ENCODE data around the gene GON4L.
A peak's percentile ranks its signal among the peaks of the same experiment; 100 is the strongest.

GON4L gene

GRCh38 chr1:155892796-155893195 is 35.8 kb upstream of the GON4L start:
- H3K9me3 ChIP-seq (ENCODE audit: control insufficient read depth, low read length) = no peaks in the 10 kb centered on the region
- no peak overlapping the region for H3K4me3 ChIP-seq (ENCODE audit: low read depth, low read length)
- H3K36me3 ChIP-seq (ENCODE audit: control insufficient read depth, insufficient read depth, low read length) = no peaks in the 10 kb centered on the region
- peak overlapping the region; percentile 0 for H3K27ac ChIP-seq
- no peak overlapping the region for H3K9ac ChIP-seq
- H3K4me2 ChIP-seq (ENCODE audit: low read length) = no peak overlapping the region
- no peak for TF ChIP-seq CTCF (IDR thresholded peaks at IDR 0.05)
- no peak overlapping the region for H2AFZ ChIP-seq
- no peaks in the 10 kb centered on the region for H3K4me1 ChIP-seq
- no peaks in the 10 kb centered on the region for H3K27me3 ChIP-seq (ENCODE audit: control insufficient read depth, insufficient read depth, low read length)
- no peaks in the 10 kb centered on the region for H3K79me2 ChIP-seq

DNA sequence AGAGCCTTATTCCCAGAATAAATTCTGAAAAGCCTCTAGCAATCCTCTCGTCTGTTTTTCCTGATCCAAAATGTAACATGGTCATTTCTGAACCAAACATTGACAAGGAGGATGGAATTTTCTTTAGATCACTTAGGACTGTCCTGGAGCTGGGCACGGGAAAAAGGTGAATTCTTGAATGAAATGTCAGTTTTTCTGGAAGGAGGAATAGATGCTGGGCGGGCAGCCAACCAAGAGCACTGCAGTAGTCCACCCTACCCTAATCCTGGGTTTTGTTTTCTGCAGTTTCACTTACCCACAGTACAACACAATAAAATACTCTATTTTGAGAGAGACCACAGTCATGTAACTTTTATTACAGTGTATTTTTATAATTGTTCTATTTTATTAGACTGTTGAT is 33.2 kb upstream of the GON4L start:
- Histone ChIP-seq H2AFZ (no peak overlapping the region), H3K79me2 (no peaks in the 10 kb centered on the region), H3K27ac (no peak overlapping the region), H3K9ac (no peak overlapping the region), H3K9me3 (ENCODE audit: control insufficient read depth, low read length) (no peaks in the 10 kb centered on the region), H3K4me3 (ENCODE audit: low read depth, low read length) (no peak overlapping the region), H3K36me3 (ENCODE audit: control insufficient read depth, insufficient read depth, low read length) (no peaks in the 10 kb centered on the region), H3K27me3 (ENCODE audit: control insufficient read depth, insufficient read depth, low read length) (no peaks in the 10 kb centered on the region), H3K4me1 (no peaks in the 10 kb centered on the region), H3K4me2 (ENCODE audit: low read length) (no peak overlapping the region)
- no peak for TF ChIP-seq CTCF (IDR thresholded peaks at IDR 0.05)

DNA sequence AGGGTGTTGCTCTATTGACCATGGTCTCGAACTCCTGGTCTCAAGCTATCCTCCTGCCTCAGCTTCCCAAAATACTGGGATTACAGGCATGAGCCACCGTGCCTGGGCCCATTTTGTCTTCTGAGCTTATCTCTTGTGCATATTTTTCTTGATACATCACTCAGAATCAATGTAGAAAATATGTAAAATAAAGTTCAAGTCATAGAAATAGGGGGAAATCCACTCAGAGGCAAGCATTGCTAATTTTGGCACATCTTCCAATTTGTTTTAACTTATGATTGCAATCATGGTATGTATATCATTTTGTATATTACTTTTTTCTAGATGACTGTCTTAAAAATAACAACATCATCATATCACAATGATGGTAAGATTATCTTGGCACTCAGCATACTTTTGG is 32.6 kb upstream of the GON4L start:
- Histone ChIP-seq H3K4me3 (ENCODE audit: low read depth, low read length) (no peak overlapping the region), H3K79me2 (no peaks in the 10 kb centered on the region), H3K27me3 (ENCODE audit: control insufficient read depth, insufficient read depth, low read length) (no peaks in the 10 kb centered on the region), H3K9me3 (ENCODE audit: control insufficient read depth, low read length) (no peaks in the 10 kb centered on the region), H3K9ac (no peak overlapping the region), H2AFZ (no peak overlapping the region), H3K4me1 (no peaks in the 10 kb centered on the region), H3K4me2 (ENCODE audit: low read length) (no peak overlapping the region), H3K36me3 (ENCODE audit: control insufficient read depth, insufficient read depth, low read length) (no peaks in the 10 kb centered on the region), H3K27ac (no peak overlapping the region)
- no peak for TF ChIP-seq CTCF (IDR thresholded peaks at IDR 0.05)

GRCh38 chr1:155888481-155888880 is 31.5 kb upstream of the GON4L start:
- H3K9me3 ChIP-seq (ENCODE audit: control insufficient read depth, low read length) = no peaks in the 10 kb centered on the region
- no peaks in the 10 kb centered on the region for H3K27me3 ChIP-seq (ENCODE audit: control insufficient read depth, insufficient read depth, low read length)
- no peaks in the 10 kb centered on the region for H3K79me2 ChIP-seq
- no peak overlapping the region for H3K4me3 ChIP-seq (ENCODE audit: low read depth, low read length)
- no peaks in the 10 kb centered on the region for H3K36me3 ChIP-seq (ENCODE audit: control insufficient read depth, insufficient read depth, low read length)
- TF ChIP-seq CTCF (IDR thresholded peaks at IDR 0.05) = no peak
- no peak overlapping the region for H3K9ac ChIP-seq
- no peak overlapping the region for H3K4me2 ChIP-seq (ENCODE audit: low read length)
- no peak overlapping the region for H3K27ac ChIP-seq
- H2AFZ ChIP-seq = no peak overlapping the region
- H3K4me1 ChIP-seq = no peaks in the 10 kb centered on the region

DNA sequence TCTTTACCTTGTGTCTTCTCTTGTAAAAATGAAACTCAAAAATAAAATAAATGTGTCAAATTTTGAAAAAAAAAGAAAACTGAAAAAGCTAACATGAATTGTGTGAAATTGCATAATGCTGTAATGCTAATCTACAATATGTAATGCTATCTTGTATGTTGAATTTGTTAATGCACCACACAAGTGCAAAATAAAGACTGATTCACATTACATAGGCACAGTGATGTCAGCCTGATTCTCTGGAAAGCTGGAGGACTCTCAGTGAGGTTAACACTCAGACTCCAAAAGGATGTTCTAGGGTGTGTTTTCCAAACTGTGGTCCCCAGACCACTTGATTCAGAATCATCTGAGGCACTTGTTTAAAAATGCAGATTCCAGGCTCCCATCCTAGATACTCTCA is 28.0 kb upstream of the GON4L start:
- no peak for TF ChIP-seq CTCF (IDR thresholded peaks at IDR 0.05)
- H3K9me3 ChIP-seq (ENCODE audit: control insufficient read depth, low read length) = no peaks in the 10 kb centered on the region
- peak overlapping the region; percentile 18 for H3K27ac ChIP-seq
- no peak overlapping the region for H3K4me3 ChIP-seq (ENCODE audit: low read depth, low read length)
- H3K4me1 ChIP-seq = no peaks in the 10 kb centered on the region
- no peaks in the 10 kb centered on the region for H3K36me3 ChIP-seq (ENCODE audit: control insufficient read depth, insufficient read depth, low read length)
- no peak overlapping the region for H3K9ac ChIP-seq
- H2AFZ ChIP-seq = no peak overlapping the region
- no peak overlapping the region for H3K4me2 ChIP-seq (ENCODE audit: low read length)
- no peaks in the 10 kb centered on the region for H3K27me3 ChIP-seq (ENCODE audit: control insufficient read depth, insufficient read depth, low read length)
- H3K79me2 ChIP-seq = no peaks in the 10 kb centered on the region
